Stomach (tissue), 4 donors: ENCODE measurements around the gene NELFCD.

Experiments
- CTCF ChIP-seq, 7 experiments: fragments of 450-650 bp in 4 of 7; fragments of 200-600 bp in 3 of 7; sonication (generic) in 3 of 7; IDR thresholded peaks; one replicate each; pipeline ENCODE4 v1.5.1; 2016 to 2019; ENCODE audit warnings: antibody characterized with exemption in 7 of 7, control low read depth in 2 of 7, mild to moderate bottlenecking in 1 of 7
- POLR2A ChIP-seq, 4 donors: fragments of 450-650 bp; IDR thresholded peaks; one replicate each; pipeline ENCODE4 v1.6.1; 2016; ENCODE audit warnings: antibody characterized with exemption in 4 of 4, control low read depth in 2 of 4, mild to moderate bottlenecking in 1 of 4, moderate library complexity in 1 of 4

GRCh38 chr20:59042796-59043631 lies 62.0 kb downstream of the NELFCD start:
- TF ChIP-seq POLR2A (IDR thresholded peaks at IDR 0.05) (no peak), CTCF (IDR thresholded peaks at IDR 0.05) (no peak)
